ENCODE results near the gene MCM6.

Gene MCM6

DNA sequence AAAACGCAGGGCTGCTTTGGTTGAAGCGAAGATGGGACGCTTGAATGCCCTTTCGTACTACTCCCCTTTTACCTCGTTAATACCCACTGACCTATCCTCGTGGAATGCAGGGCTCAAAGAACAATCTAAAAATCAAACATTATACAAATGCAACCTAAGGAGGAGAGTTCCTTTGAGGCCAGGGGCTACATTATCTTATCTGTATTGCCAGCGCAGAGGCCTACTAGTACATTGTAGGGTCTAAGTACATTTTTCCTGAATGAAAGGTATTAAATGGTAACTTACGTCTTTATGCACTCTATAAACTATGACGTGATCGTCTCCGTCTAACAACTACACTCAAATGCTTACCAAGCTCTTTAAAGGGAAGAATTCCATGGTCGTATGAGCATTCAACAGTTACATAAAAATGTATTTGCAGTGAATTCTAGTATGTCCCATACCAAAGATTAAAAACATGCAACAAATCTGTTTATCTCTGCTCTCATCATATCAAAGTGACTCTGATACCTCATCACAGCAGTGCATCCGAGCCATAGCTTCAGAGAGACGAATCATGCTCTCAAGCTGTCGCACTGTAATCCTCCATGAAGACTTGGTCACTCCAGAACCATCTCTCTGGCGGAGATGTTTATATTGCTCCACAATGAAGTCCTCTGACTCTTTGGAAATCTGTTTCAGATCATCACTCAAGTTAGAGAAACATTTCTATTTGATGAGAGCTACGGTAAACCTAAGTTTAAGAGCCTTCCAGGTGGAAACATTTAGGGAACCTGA lies 25.2 kb downstream of the MCM6 start:
- CTCF ChIA-PET, result interaction anchor here (0.6 to 1.2 kb wide), 2 partner anchors 16 to 53 kb away, joined by 3 read pairs; no protein-coding TSS in a partner anchor
- H3K27ac ChIP-seq, result no peak overlapping the region
- TF ChIP-seq, protein P1, sequence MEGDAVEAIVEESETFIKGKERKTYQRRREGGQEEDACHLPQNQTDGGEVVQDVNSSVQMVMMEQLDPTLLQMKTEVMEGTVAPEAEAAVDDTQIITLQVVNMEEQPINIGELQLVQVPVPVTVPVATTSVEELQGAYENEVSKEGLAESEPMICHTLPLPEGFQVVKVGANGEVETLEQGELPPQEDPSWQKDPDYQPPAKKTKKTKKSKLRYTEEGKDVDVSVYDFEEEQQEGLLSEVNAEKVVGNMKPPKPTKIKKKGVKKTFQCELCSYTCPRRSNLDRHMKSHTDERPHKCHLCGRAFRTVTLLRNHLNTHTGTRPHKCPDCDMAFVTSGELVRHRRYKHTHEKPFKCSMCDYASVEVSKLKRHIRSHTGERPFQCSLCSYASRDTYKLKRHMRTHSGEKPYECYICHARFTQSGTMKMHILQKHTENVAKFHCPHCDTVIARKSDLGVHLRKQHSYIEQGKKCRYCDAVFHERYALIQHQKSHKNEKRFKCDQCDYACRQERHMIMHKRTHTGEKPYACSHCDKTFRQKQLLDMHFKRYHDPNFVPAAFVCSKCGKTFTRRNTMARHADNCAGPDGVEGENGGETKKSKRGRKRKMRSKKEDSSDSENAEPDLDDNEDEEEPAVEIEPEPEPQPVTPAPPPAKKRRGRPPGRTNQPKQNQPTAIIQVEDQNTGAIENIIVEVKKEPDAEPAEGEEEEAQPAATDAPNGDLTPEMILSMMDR (conservative IDR thresholded peaks at IDR 0.05; ENCODE audit: low read depth), result no peak
- POLR2A ChIA-PET (ENCODE audit: low non-redundant PET), result no interaction called here
- DNase-seq (ENCODE audit: low spot score), result no peak

DNA sequence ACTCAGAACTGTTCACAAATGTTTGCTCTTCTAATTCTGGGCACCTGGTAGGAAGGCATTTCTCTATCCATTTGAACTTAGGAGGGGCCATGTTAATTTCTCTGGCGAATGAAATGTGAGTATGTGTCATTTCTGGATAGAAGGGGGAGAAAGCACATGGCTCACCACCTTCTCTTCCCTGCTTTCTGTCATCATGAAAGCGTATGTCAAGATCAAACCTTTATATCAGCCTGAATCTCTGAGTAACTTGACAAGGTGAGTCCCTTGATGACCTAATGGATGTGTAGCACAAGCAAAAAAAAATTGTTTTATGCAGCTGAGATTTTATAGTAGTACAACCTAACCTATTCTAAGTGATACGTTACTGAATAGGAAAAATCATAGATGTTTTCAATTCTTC lies 27.2 kb downstream of the MCM6 start:
- CTCF ChIA-PET, result no interaction called here
- TF ChIP-seq, protein P1 (conservative IDR thresholded peaks at IDR 0.05; ENCODE audit: low read depth), result no peak
- no peak overlapping the region for H3K27ac ChIP-seq
- DNase-seq (ENCODE audit: low spot score), result no peak
- POLR2A ChIA-PET (ENCODE audit: low non-redundant PET), result no interaction called here

DNA sequence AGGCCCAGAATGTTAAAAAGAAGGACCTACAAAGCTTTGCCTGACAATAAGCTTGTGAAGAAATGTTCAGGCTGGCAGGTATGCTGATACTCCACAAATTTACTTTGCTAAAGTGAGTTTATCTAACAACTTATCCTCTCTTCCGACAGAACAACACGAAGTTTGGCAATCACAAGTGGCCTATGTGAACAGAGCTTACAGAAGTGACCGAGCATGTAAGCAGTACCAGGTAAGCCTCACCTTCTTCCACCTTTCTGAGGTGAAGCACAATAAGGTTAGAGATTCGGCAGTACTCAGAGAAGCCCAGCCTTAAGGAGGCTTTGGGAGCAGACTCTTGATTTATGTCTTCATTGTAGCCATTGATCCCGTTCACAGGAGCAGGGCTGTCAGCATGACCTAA lies 30.2 kb downstream of the MCM6 start:
- POLR2A ChIA-PET (ENCODE audit: low non-redundant PET), result no interaction called here
- no peak overlapping the region for H3K27ac ChIP-seq

DNA sequence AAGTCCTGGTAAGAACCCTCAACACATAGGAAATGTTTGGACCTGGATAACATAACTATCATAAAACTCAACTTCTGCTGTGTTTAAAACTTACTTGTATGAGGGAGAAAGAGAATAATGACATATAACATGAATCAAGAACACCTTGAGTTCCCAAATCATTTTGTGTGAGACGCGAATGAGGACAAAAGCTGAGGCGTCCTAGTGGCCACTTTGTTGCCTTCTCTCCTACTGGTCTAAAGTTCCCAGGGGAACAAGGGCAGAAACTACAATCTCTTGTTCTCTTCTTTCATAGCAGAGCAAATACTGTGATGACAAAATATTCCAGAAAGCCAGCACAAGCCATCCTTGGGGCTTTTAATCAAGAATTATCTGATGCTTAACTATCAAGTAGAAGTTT lies 31.0 kb downstream of the MCM6 start:
- ChIA-PET CTCF (no interaction called here), POLR2A (ENCODE audit: low non-redundant PET) (no interaction called here)
- no peak overlapping the region for H3K27ac ChIP-seq
- DNase-seq (ENCODE audit: low spot score), result no peak
- TF ChIP-seq, protein P1 (conservative IDR thresholded peaks at IDR 0.05; ENCODE audit: low read depth), result no peak

More for the DNA sequence above, 30.2 kb downstream of the MCM6 start:
- TF ChIP-seq, protein P1 (conservative IDR thresholded peaks at IDR 0.05; ENCODE audit: low read depth), result no peak
- no peak for DNase-seq (ENCODE audit: low spot score)
- CTCF ChIA-PET, result no interaction called here

DNA sequence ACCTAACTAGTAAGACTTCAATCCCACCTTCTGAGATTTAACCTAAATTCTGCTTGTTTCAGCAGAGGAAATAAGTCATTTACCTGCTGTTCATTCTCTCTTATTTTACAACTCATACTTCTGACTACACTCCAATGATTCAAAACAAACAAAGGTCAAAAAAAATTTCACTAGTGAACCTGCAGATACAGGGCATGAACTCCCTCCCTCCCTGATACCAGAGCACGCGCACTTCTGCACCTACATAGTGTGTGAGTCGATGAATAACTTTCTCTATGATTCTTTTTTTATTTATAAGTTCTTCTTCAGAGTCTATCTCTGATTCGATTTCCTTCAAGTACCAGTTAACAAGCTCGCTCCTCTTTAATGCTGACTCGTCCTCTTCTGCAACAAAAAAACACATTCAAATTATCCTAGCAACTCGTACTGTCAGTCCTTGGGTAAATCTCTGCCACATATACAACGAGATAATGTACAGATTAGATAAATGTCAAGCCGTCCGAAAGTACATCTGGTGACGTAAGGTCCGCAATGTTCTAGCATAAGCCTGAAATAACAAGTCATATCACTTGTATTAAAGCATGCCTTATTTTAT lies 31.8 kb downstream of the MCM6 start:
- TF ChIP-seq, protein P1 (conservative IDR thresholded peaks at IDR 0.05; ENCODE audit: low read depth), result no peak
- ChIA-PET POLR2A (ENCODE audit: low non-redundant PET) (no interaction called here), CTCF (no interaction called here)
- no peak overlapping the region for H3K27ac ChIP-seq
- DNase-seq (ENCODE audit: low spot score), result no peak

DNA sequence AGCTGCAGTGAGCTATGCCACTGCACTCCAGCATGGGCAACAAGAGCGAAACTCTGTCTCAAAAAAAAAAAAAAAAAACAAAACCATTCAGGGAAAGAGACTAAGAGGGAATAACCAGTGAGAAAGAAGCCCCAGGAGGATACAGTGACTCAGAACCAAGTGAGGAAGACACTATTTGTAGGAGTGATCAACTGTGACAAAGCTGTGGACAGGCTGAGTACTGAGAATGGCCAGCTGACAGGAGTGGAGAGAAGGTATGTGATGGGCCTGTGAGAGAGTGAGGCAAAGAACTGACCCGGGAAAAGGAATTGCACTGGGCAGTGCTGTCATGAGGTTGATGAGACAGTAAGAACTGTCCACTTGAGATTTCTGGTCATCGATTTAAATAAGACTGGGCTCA lies 32.6 kb downstream of the MCM6 start:
- TF ChIP-seq, protein P1 (conservative IDR thresholded peaks at IDR 0.05; ENCODE audit: low read depth), result no peak
- ChIA-PET CTCF (no interaction called here), POLR2A (ENCODE audit: low non-redundant PET) (no interaction called here)
- DNase-seq (ENCODE audit: low spot score), result no peak
- no peak overlapping the region for H3K27ac ChIP-seq
